ENCODE data around the gene C1orf105.

The C1orf105 gene

GRCh38 chr1:172398193-172398592, 22.3 kb upstream of the C1orf105 start:
- H3K27ac ChIP-seq (replicated peaks; ENCODE audit: low read length) = no peak overlapping the region
- no peak overlapping the region for H2AFZ ChIP-seq (ENCODE audit: low read length)
- H3K23ac ChIP-seq (ENCODE audit: low read depth, low read length, poor library complexity) = no peak overlapping the region
- H2BK5ac ChIP-seq (ENCODE audit: low read length) = no peak overlapping the region
- H3K14ac ChIP-seq (ENCODE audit: low read length) = no peak overlapping the region
- H2AK5ac ChIP-seq (ENCODE audit: low read depth, low read length) = no peak overlapping the region
- no peak overlapping the region for H3K9ac ChIP-seq (ENCODE audit: low read depth, low read length, poor library complexity)
- H3K4me2 ChIP-seq (ENCODE audit: insufficient read depth, low read length, poor library complexity, severe bottlenecking) = no peak overlapping the region
- H3K4me1 ChIP-seq (ENCODE audit: control insufficient read depth in 2 of 2, insufficient read depth in 1 of 2, low read depth in 1 of 2, low read length in 2 of 2) = peaks cover 8 to 10% of the 10 kb centered on the region in 2 donors
- no peaks in the 10 kb centered on the region for H3K36me3 ChIP-seq (replicated peaks in 1 of 2; ENCODE audit: control insufficient read depth in 2 of 2, insufficient read depth in 2 of 2, low read length in 2 of 2)
- no CpG with 5 or more reads among the region's 2 CpGs for WGBS, 2 donors (ENCODE audit: extremely low coverage in 2 of 2, insufficient read length in 2 of 2, insufficient replicate concordance in 1 of 2)
- no peak for DNase-seq (ENCODE audit: low spot score)
- no peak overlapping the region for H3K4me3 ChIP-seq (ENCODE audit: low read length in 2 of 2)
- no peaks in the 10 kb centered on the region for H3K79me1 ChIP-seq (ENCODE audit: low read depth, low read length)
- H3K27me3 ChIP-seq (ENCODE audit: control insufficient read depth in 3 of 3, insufficient read depth in 3 of 3, low read depth in 1 of 3, low read length in 3 of 3) = no peaks in the 10 kb centered on the region
- H3K4ac ChIP-seq (ENCODE audit: low read length) = no peak overlapping the region
- H2BK12ac ChIP-seq (ENCODE audit: low read length) = no peak overlapping the region
- no peak overlapping the region for H4K91ac ChIP-seq (ENCODE audit: low read depth, low read length, poor library complexity)
- no peak overlapping the region for H2BK15ac ChIP-seq (ENCODE audit: low read length)
- no peak overlapping the region for H3K18ac ChIP-seq (ENCODE audit: low read length)
- H3K9me3 ChIP-seq (replicated peaks in 1 of 2; ENCODE audit: control insufficient read depth in 2 of 2, insufficient read depth in 1 of 2, low read depth in 1 of 2, low read length in 2 of 2) = no peaks in the 10 kb centered on the region
- H2BK120ac ChIP-seq (ENCODE audit: low read depth, low read length) = no peak overlapping the region
- no peak overlapping the region for H4K8ac ChIP-seq (ENCODE audit: low read depth, low read length)

- H2BK5ac ChIP-seq (ENCODE audit: low read length) = no peak overlapping the region
- no peak overlapping the region for H2BK12ac ChIP-seq (ENCODE audit: low read length)
- no peak overlapping the region for H3K4me3 ChIP-seq (ENCODE audit: low read length in 2 of 2)
- H2BK120ac ChIP-seq (ENCODE audit: low read depth, low read length) = no peak overlapping the region
- no peak overlapping the region for H2AK5ac ChIP-seq (ENCODE audit: low read depth, low read length)
- no peak overlapping the region for H3K27ac ChIP-seq (replicated peaks; ENCODE audit: low read length)
- H3K23ac ChIP-seq (ENCODE audit: low read depth, low read length, poor library complexity) = no peak overlapping the region
- H3K14ac ChIP-seq (ENCODE audit: low read length) = no peak overlapping the region
- DNase-seq (ENCODE audit: low spot score) = no peak
- H3K4me1 ChIP-seq (ENCODE audit: control insufficient read depth in 2 of 2, insufficient read depth in 1 of 2, low read depth in 1 of 2, low read length in 2 of 2) = peaks cover 4 to 8% of the 10 kb centered on the region in 2 donors
- no peaks in the 10 kb centered on the region for H3K79me1 ChIP-seq (ENCODE audit: low read depth, low read length)
- H2AFZ ChIP-seq (ENCODE audit: low read length) = peak overlapping the region; percentile 63
- no CpG with 5 or more reads among the region's 9 CpGs for WGBS, 2 donors (ENCODE audit: extremely low coverage in 2 of 2, insufficient read length in 2 of 2, insufficient replicate concordance in 1 of 2)
- H3K27me3 ChIP-seq (ENCODE audit: control insufficient read depth in 3 of 3, insufficient read depth in 3 of 3, low read depth in 1 of 3, low read length in 3 of 3) = no peaks in the 10 kb centered on the region
- H3K4ac ChIP-seq (ENCODE audit: low read length) = no peak overlapping the region
- H3K18ac ChIP-seq (ENCODE audit: low read length) = no peak overlapping the region
- no peak overlapping the region for H2BK15ac ChIP-seq (ENCODE audit: low read length)
- H4K91ac ChIP-seq (ENCODE audit: low read depth, low read length, poor library complexity) = no peak overlapping the region
- H3K9me3 ChIP-seq (replicated peaks in 1 of 2; ENCODE audit: control insufficient read depth in 2 of 2, insufficient read depth in 1 of 2, low read depth in 1 of 2, low read length in 2 of 2) = no peaks in the 10 kb centered on the region
- H3K4me2 ChIP-seq (ENCODE audit: insufficient read depth, low read length, poor library complexity, severe bottlenecking) = no peak overlapping the region
- H3K36me3 ChIP-seq (replicated peaks in 1 of 2; ENCODE audit: control insufficient read depth in 2 of 2, insufficient read depth in 2 of 2, low read length in 2 of 2) = no peaks in the 10 kb centered on the region
- H4K8ac ChIP-seq (ENCODE audit: low read depth, low read length) = no peak overlapping the region
- no peak overlapping the region for H3K9ac ChIP-seq (ENCODE audit: low read depth, low read length, poor library complexity)
Measured at GRCh38 chr1:172398970-172399755, 21.3 kb upstream of the C1orf105 start.

GRCh38 chr1:172399756-172400721, 20.4 kb upstream of the C1orf105 start:
- Histone ChIP-seq H3K4me1 (ENCODE audit: control insufficient read depth in 2 of 2, insufficient read depth in 1 of 2, low read depth in 1 of 2, low read length in 2 of 2) (peaks cover 3 to 4% of the 10 kb centered on the region in 2 donors), H3K27me3 (ENCODE audit: control insufficient read depth in 3 of 3, insufficient read depth in 3 of 3, low read depth in 1 of 3, low read length in 3 of 3) (no peaks in the 10 kb centered on the region), H3K18ac (ENCODE audit: low read length) (no peak overlapping the region), H3K79me1 (ENCODE audit: low read depth, low read length) (no peaks in the 10 kb centered on the region), H3K23ac (ENCODE audit: low read depth, low read length, poor library complexity) (no peak overlapping the region), H2BK5ac (ENCODE audit: low read length) (no peak overlapping the region), H2AK5ac (ENCODE audit: low read depth, low read length) (no peak overlapping the region), H2BK12ac (ENCODE audit: low read length) (no peak overlapping the region), H4K8ac (ENCODE audit: low read depth, low read length) (no peak overlapping the region), H2BK120ac (ENCODE audit: low read depth, low read length) (no peak overlapping the region), H3K4me2 (ENCODE audit: insufficient read depth, low read length, poor library complexity, severe bottlenecking) (no peak overlapping the region), H3K9ac (ENCODE audit: low read depth, low read length, poor library complexity) (no peak overlapping the region), H3K4ac (ENCODE audit: low read length) (no peak overlapping the region), H3K4me3 (ENCODE audit: low read length in 2 of 2) (no peak overlapping the region), H3K14ac (ENCODE audit: low read length) (no peak overlapping the region), H3K36me3 (replicated peaks in 1 of 2; ENCODE audit: control insufficient read depth in 2 of 2, insufficient read depth in 2 of 2, low read length in 2 of 2) (no peaks in the 10 kb centered on the region), H2BK15ac (ENCODE audit: low read length) (no peak overlapping the region), H3K27ac (replicated peaks; ENCODE audit: low read length) (no peak overlapping the region), H3K9me3 (replicated peaks in 1 of 2; ENCODE audit: control insufficient read depth in 2 of 2, insufficient read depth in 1 of 2, low read depth in 1 of 2, low read length in 2 of 2) (no peaks in the 10 kb centered on the region), H2AFZ (ENCODE audit: low read length) (no peak overlapping the region), H4K91ac (ENCODE audit: low read depth, low read length, poor library complexity) (no peak overlapping the region)
- no CpG with 5 or more reads among the region's 6 CpGs for WGBS, 2 donors (ENCODE audit: extremely low coverage in 2 of 2, insufficient read length in 2 of 2, insufficient replicate concordance in 1 of 2)
- no peak for DNase-seq (ENCODE audit: low spot score)

DNA sequence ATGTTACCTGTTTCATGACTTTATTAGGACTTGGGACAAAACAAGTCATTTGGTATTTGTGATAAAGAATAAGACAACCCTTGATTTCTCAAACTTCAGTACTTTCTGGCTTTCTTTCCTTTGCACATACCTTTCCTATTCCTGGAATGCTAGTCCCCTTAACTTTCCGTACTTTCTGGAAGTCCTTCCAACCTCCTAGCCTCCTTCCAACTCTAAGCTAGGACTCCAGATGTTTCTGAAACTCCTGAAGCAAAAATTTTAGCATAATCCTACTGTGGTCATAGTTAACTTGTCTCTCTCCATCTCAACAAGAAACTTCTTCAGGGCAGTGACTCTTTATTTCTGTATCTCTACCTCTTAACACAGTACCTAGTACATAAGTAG, 19.8 kb upstream of the C1orf105 start:
- Histone ChIP-seq H2BK12ac (ENCODE audit: low read length) (no peak overlapping the region), H2AFZ (ENCODE audit: low read length) (no peak overlapping the region), H2BK5ac (ENCODE audit: low read length) (no peak overlapping the region), H3K4me2 (ENCODE audit: insufficient read depth, low read length, poor library complexity, severe bottlenecking) (no peak overlapping the region), H3K14ac (ENCODE audit: low read length) (no peak overlapping the region), H3K27me3 (ENCODE audit: control insufficient read depth in 3 of 3, insufficient read depth in 3 of 3, low read depth in 1 of 3, low read length in 3 of 3) (no peaks in the 10 kb centered on the region), H4K91ac (ENCODE audit: low read depth, low read length, poor library complexity) (no peak overlapping the region), H3K4me3 (ENCODE audit: low read length in 2 of 2) (no peak overlapping the region), H3K9me3 (replicated peaks in 1 of 2; ENCODE audit: control insufficient read depth in 2 of 2, insufficient read depth in 1 of 2, low read depth in 1 of 2, low read length in 2 of 2) (no peaks in the 10 kb centered on the region), H3K27ac (replicated peaks; ENCODE audit: low read length) (no peak overlapping the region), H3K36me3 (replicated peaks in 1 of 2; ENCODE audit: control insufficient read depth in 2 of 2, insufficient read depth in 2 of 2, low read length in 2 of 2) (no peaks in the 10 kb centered on the region), H4K8ac (ENCODE audit: low read depth, low read length) (no peak overlapping the region), H2BK15ac (ENCODE audit: low read length) (no peak overlapping the region), H2BK120ac (ENCODE audit: low read depth, low read length) (no peak overlapping the region), H3K23ac (ENCODE audit: low read depth, low read length, poor library complexity) (no peak overlapping the region), H3K4ac (ENCODE audit: low read length) (no peak overlapping the region), H3K18ac (ENCODE audit: low read length) (no peak overlapping the region), H2AK5ac (ENCODE audit: low read depth, low read length) (no peak overlapping the region), H3K4me1 (ENCODE audit: control insufficient read depth in 2 of 2, insufficient read depth in 1 of 2, low read depth in 1 of 2, low read length in 2 of 2) (peaks cover 3 to 4% of the 10 kb centered on the region in 2 donors), H3K9ac (ENCODE audit: low read depth, low read length, poor library complexity) (no peak overlapping the region), H3K79me1 (ENCODE audit: low read depth, low read length) (no peaks in the 10 kb centered on the region)
- no CpG with 5 or more reads among the region's 1 CpG for WGBS, 2 donors (ENCODE audit: extremely low coverage in 2 of 2, insufficient read length in 2 of 2, insufficient replicate concordance in 1 of 2)
- no peak for DNase-seq (ENCODE audit: low spot score)

Data from neuronal stem cell (in vitro differentiated cells).